CD14-positive monocyte (primary cell): ENCODE measurements around the gene ABLIM3. TPM values are rescaled to one million over a fixed set of nuclear protein-coding genes. Genes with fewer than 3 reads are reported as not detected.

ENCODE experiments used
- DNase-seq, 3 donors: peaks; one replicate each; pipeline ENCODE4 v3.0.0-alpha.2; 2011 to 2022
- H2AFZ ChIP-seq: 2 replicates; pipeline ENCODE4 v1.6.0; 2012; ENCODE audit warnings: mild to moderate bottlenecking, low read depth, low read length, inconsistent platforms; ENCODE audit not compliant: insufficient read depth, poor library complexity, severe bottlenecking
- H3K27ac ChIP-seq, 2 donors: 1 replicate in 1 of 2; 2 replicates in 1 of 2; pipeline ENCODE4 v1.5.1; 2012 to 2013; ENCODE audit warnings: low read length in 2 of 2, control low read depth in 1 of 2, inconsistent platforms in 1 of 2, low read depth in 1 of 2, mild to moderate bottlenecking in 1 of 2
- H3K27me3 ChIP-seq, 2 donors: one replicate each; pipeline versions ENCODE4 v1.6.0 to v1.6.1; 2011 to 2013; ENCODE audit warnings: low read length in 2 of 2; ENCODE audit not compliant: control insufficient read depth in 2 of 2, insufficient read depth in 2 of 2
- H3K36me3 ChIP-seq, 2 donors: replicated peaks in 1 of 2; 1 replicate in 1 of 2; 2 replicates in 1 of 2; pipeline versions ENCODE4 v1.5.1 to v1.6.1; 2012 to 2013; ENCODE audit warnings: low read length in 2 of 2, control low read depth in 1 of 2, inconsistent platforms in 1 of 2, mild to moderate bottlenecking in 1 of 2; ENCODE audit not compliant: insufficient read depth in 2 of 2, control insufficient read depth in 1 of 2
- H3K4me1 ChIP-seq, 2 donors: 1 replicate in 1 of 2; 2 replicates in 1 of 2; pipeline versions ENCODE4 v1.5.1 to v1.6.1; 2012 to 2013; ENCODE audit warnings: low read length in 2 of 2, control low read depth in 1 of 2, inconsistent platforms in 1 of 2, mild to moderate bottlenecking in 1 of 2, moderate library complexity in 1 of 2; ENCODE audit not compliant: insufficient read depth in 2 of 2, control insufficient read depth in 1 of 2
- H3K4me2 ChIP-seq: replicated peaks from 2 replicates; pipeline ENCODE3; 2012; ENCODE audit warnings: low read length, moderate library complexity, mild to moderate bottlenecking; ENCODE audit not compliant: poor library complexity, severe bottlenecking; ENCODE audit errors: extremely low read depth
- H3K4me3 ChIP-seq, 3 experiments: fragments of 200-600 bp in 1 of 3; sonication (generic) in 1 of 3; replicated peaks in 1 of 3; 1 replicate in 2 of 3; 2 replicates in 1 of 3; pipeline ENCODE4 v1.5.1; 2011 to 2013; ENCODE audit warnings: low read length in 3 of 3, mild to moderate bottlenecking in 3 of 3, control low read depth in 2 of 3, low read depth in 2 of 3, inconsistent platforms in 1 of 3, moderate library complexity in 1 of 3
- H3K79me2 ChIP-seq: 2 replicates; pipeline ENCODE4 v1.6.0; 2012; ENCODE audit warnings: mild to moderate bottlenecking, control low read depth, inconsistent platforms, low read length, moderate library complexity; ENCODE audit not compliant: insufficient read depth
- H3K9ac ChIP-seq: 2 replicates; pipeline ENCODE4 v1.6.0; 2017; ENCODE audit warnings: low read length, mild to moderate bottlenecking; ENCODE audit not compliant: insufficient read depth, poor library complexity, severe bottlenecking
- H3K9me3 ChIP-seq, 2 donors: replicated peaks in 1 of 2; 1 replicate in 1 of 2; 2 replicates in 1 of 2; pipeline versions ENCODE4 v1.5.1 to v1.6.1; 2012 to 2013; ENCODE audit warnings: low read length in 2 of 2, control low read depth in 1 of 2; ENCODE audit not compliant: control insufficient read depth in 1 of 2, insufficient read depth in 1 of 2
- H4K20me1 ChIP-seq: 2 replicates; pipeline ENCODE4 v1.6.0; 2012; ENCODE audit warnings: mild to moderate bottlenecking, low read length, control low read depth, moderate library complexity; ENCODE audit not compliant: insufficient read depth
- H3K27ac Mint-ChIP-seq, 7 donors: one replicate each; pipeline ENCODE4 v1.8.0; 2020; ENCODE audit warnings: mild to moderate bottlenecking in 7 of 7, mixed read lengths in 7 of 7, moderate library complexity in 6 of 7, inconsistent platforms in 2 of 7
- H3K27me3 Mint-ChIP-seq, 3 donors: one replicate each; pipeline ENCODE4 v1.8.0; 2021 to 2022; ENCODE audit warnings: low read depth in 3 of 3, mild to moderate bottlenecking in 3 of 3, mixed read lengths in 3 of 3, moderate library complexity in 3 of 3, inconsistent platforms in 1 of 3
- H3K36me3 Mint-ChIP-seq, 2 donors: one replicate each; pipeline ENCODE4 v1.8.0; 2020; ENCODE audit warnings: mixed read lengths in 2 of 2, inconsistent platforms in 1 of 2, mild to moderate bottlenecking in 1 of 2
- H3K4me1 Mint-ChIP-seq: one replicate; pipeline ENCODE4 v1.8.0; 2020; ENCODE audit warnings: mild to moderate bottlenecking, mixed read lengths
- H3K4me3 Mint-ChIP-seq, 2 donors: one replicate each; pipeline ENCODE4 v1.8.0; 2020; ENCODE audit warnings: mild to moderate bottlenecking in 2 of 2, mixed read lengths in 2 of 2, moderate library complexity in 1 of 2
- H3K9me3 Mint-ChIP-seq, 7 donors: one replicate each; pipeline ENCODE4 v1.8.0; 2020 to 2022; ENCODE audit warnings: mixed read lengths in 7 of 7, mild to moderate bottlenecking in 6 of 7, moderate library complexity in 6 of 7, inconsistent platforms in 2 of 7
- CTCF ChIP-seq: fragments of 200-600 bp; IDR thresholded peaks from one replicate; pipeline ENCODE4 v1.8.0; 2022; ENCODE audit warnings: antibody characterized with exemption, mild to moderate bottlenecking
- WGBS: methylation state at CpG from one replicate; pipeline ENCODE4 v1.1.5; 2013; ENCODE audit warnings: missing lambda C conversion rate; ENCODE audit not compliant: insufficient coverage; 5-methylcytosine and 5-hydroxymethylcytosine counted together
- intact Hi-C, 2 donors: fragments of 100-400 bp; cut with micrococcal nuclease; formaldehyde crosslinking; loops; one replicate each; pipeline versions ENCODE4 v1.15.0 to v1.15.1; 2023
- polyA plus RNA-seq, 3 donors: library from polyadenylated mRNA; depleted of rRNA in 1 of 3; unstranded in 2 of 3; stranded (reverse) in 1 of 3; fragments of 300-500 nt in 2 of 3; fragments of >200 nt in 1 of 3; fragmentation: Illumina TruSeq in 2 of 3; gene quantifications; 1 replicate in 2 of 3; 2 replicates in 1 of 3; pipeline ENCODE4 v1.2.3, GENCODE V29; 2012 to 2021

The ABLIM3 gene
- polyA plus RNA-seq, 3 donors = 0.22 to 0.74 TPM; not detected in 1

DNA sequence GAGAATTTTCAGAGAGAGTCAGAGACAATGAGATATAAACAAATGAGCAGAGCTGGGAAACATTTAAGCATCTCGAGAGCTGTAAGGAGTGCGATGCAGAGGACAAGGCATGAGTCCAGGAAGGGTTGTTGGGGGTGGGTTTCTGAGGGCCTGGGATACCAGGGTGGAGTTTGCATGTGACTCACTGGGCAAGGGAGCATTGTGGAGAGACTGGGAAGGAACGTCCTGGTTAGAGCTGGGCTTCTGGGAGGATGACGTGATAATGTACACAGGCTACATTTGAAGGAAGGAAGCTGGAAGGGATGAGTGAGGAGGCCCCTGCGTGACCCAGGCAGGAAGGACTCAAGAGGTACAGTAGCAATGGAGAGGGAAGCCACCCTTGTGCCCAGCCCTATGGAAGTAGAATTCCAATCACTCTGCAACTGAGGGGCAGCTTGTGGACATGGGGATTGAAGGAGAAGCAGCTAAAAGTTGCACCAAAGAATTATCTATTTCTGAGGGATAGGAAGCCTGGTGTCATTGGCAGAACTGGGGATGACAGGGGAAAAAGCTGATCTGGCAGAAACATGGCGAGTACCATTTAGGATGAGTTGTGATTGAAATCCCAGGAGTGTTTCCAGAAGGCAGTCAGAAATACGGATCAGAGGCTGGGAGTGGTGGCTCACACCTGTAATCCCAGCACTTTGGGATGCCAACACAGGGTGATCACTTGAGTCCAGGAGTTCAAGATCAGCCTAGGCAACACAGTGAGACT, 71.1 kb downstream of the ABLIM3 start:
- H3K9me3 Mint-ChIP-seq = no peaks in the 10 kb centered on the region
- no peaks in the 10 kb centered on the region for H3K36me3 Mint-ChIP-seq
- H3K4me3 ChIP-seq = no peak overlapping the region
- peaks cover 0 to 2% (median 1%) of the 10 kb centered on the region in 3 donors for H3K27me3 Mint-ChIP-seq
- no peaks in the 10 kb centered on the region for H3K36me3 ChIP-seq
- H3K9me3 ChIP-seq = no peaks in the 10 kb centered on the region
- H3K9ac ChIP-seq = no peak overlapping the region
- 86% methylated on average over 5 of the region's 7 CpGs for WGBS
- no peak overlapping the region for H3K27ac Mint-ChIP-seq
- H3K27me3 ChIP-seq = no peaks in the 10 kb centered on the region
- no peaks in the 10 kb centered on the region for H4K20me1 ChIP-seq
- peaks cover 5% of the 10 kb centered on the region for H3K4me1 Mint-ChIP-seq
- no peak overlapping the region for H2AFZ ChIP-seq
- intact Hi-C loops = no loop called here
- no peak for TF ChIP-seq CTCF
- no peak overlapping the region for H3K27ac ChIP-seq
- DNase-seq = no peak
- no peaks in the 10 kb centered on the region for H3K79me2 ChIP-seq
- H3K4me3 Mint-ChIP-seq = no peak overlapping the region
- peaks cover 8 to 13% of the 10 kb centered on the region in 2 donors for H3K4me1 ChIP-seq
- H3K4me2 ChIP-seq = no peak overlapping the region

GRCh38 chr5:149213264-149213880, 72.1 kb downstream of the ABLIM3 start:
- no peaks in the 10 kb centered on the region for H3K27me3 ChIP-seq
- no peak overlapping the region for H2AFZ ChIP-seq
- no peaks in the 10 kb centered on the region for H3K79me2 ChIP-seq
- 98% methylated on average over 9 of the region's 13 CpGs for whole genome bisulfite sequencing
- H3K27me3 Mint-ChIP-seq = peaks cover 0 to 2% (median 2%) of the 10 kb centered on the region in 3 donors
- intact Hi-C loops = no loop called here
- no peak overlapping the region for H3K4me2 ChIP-seq
- no peak overlapping the region for H3K27ac ChIP-seq
- H4K20me1 ChIP-seq = no peaks in the 10 kb centered on the region
- no peak for TF ChIP-seq CTCF
- no peak for DNase-seq
- H3K4me3 Mint-ChIP-seq = no peak overlapping the region
- peaks cover 5% of the 10 kb centered on the region for H3K4me1 Mint-ChIP-seq
- no peaks in the 10 kb centered on the region for H3K9me3 Mint-ChIP-seq
- peaks cover 8 to 13% of the 10 kb centered on the region in 2 donors for H3K4me1 ChIP-seq
- H3K36me3 Mint-ChIP-seq = no peaks in the 10 kb centered on the region
- H3K9ac ChIP-seq = no peak overlapping the region
- H3K27ac Mint-ChIP-seq = no peak overlapping the region
- no peaks in the 10 kb centered on the region for H3K36me3 ChIP-seq
- H3K4me3 ChIP-seq = no peak overlapping the region
- H3K9me3 ChIP-seq = no peaks in the 10 kb centered on the region
